CD4-positive, alpha-beta T cell treated with Interleukin-12 subunit alpha and Interleukin-12 subunit beta, for 1 hour (primary cell): Measurements from ENCODE around the gene ALDH1L1.
"Not testable (repeated sequence)": the region's sequence is repeated elsewhere in the genome, so short reads cannot be mapped to it uniquely, and the experiment has no call there.

Experiments used
- DNase-seq: peaks from one replicate; pipeline ENCODE4 v3.0.0-alpha.2; 2020

Gene ALDH1L1

DNA sequence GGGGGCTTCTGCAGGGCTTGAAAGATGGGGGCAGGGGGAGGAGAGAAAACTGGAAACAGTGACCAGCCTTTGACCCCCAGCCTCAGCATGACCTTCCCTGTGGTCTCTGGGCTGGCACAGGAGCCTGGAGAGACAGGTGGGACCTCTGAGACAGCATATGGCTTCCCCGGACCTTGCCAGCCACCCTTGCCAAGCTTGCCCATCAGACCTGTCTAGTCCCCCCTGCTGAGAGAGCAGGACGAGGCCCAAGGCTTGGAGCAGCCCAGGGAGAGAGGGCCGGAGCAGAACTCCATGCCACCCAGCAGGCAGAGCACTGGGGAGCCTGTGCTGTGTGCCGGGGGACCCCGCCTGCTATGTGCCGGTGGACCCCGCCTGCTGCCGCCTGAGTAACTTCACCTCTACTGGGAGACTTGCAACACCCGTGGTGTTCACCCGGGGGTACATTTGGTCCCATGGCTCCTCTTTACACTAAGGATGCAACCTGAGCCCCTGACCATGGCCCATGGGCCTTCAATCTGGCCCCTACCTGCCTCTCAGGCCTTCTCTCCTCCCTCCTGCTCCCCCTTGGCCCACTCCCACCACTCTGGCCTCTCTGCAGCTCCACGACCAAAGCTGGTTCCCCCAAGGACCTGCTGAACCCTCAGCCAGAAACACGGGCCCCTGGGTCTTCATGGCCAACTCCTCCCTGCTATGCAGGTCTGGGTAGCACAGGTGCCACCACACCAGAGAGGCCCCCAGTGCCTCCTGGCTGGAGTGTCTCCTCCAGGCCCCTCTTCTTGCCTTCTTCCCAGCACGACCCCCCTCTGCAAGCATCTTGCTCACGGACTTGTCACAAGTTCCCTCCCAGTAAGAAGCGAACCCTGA lies 75.4 kb downstream of the ALDH1L1 start:
- DNase-seq, result no peak

DNA sequence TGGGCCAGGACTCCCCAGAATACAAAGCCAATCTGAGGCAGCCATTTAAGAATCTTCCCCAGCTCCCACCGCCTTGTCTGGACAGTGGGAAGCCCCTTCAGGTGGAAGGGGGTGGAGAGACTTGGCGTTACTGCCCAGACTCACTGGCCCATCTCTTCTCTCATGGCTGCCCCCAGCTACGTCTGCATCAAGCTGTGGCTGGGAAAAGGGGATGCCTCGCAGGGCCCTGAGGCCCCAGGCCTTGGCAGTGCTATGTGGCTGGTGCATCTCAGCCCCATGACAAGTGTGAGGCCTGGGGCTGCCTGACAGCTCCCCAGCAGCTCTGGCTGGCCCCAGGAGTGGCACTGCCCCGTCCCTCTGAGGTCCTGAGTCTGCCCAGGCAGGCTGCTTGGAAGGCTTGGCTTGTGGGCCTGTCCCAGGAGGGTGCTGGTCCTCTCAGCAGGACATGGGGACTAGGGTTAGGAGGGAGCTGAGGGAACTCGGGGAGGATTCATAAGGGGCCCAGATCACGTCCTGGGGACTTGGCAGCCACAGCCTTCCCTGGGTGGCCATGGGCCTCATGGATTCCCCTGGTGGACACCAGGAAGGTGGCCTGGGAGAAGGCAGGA lies 76.3 kb downstream of the ALDH1L1 start:
- no peak for DNase-seq

DNA sequence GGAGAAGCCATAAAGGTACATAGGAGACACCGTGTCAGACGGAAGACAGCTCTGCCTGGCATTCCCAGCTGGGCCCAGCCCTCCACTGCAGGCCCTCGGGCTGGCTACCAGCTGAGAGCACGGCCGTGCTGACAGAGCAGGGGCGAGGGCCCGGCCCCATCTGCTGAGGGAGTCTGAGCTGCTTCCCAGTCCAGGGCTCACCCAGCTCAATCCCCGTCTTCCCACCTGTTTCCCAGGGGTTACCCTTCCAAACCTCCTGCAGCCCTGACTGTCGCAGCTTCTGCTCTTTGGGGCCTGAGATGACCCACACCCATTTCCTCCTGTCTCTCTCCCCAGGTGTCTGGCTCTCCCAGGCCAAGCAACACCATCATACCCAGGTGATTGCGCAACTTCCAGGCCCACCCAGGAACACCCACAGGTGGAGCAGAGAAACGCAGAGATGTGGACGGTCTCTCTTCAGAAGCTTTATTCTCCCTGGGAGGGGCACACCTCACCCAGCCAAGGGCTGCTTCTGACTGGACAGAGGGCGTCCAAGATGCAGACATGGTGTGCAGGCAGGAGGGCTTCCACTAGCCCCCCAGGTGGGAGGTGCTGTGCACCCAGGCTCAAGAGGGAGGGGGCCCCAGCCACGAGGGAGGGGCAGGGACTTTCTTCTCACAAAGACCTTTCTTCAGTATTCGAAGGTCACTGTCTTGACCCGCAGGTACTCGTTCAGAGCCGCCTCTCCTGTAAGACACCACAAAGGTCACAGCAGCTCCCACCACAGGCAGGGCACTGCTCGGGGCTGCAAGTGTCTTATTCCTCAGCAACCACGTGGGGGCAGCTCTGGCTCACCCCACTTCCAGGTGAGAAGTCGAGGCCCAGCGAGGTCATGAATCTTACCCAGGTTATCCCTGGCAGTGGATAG lies 77.0 kb downstream of the ALDH1L1 start:
- no peak for DNase-seq

DNA sequence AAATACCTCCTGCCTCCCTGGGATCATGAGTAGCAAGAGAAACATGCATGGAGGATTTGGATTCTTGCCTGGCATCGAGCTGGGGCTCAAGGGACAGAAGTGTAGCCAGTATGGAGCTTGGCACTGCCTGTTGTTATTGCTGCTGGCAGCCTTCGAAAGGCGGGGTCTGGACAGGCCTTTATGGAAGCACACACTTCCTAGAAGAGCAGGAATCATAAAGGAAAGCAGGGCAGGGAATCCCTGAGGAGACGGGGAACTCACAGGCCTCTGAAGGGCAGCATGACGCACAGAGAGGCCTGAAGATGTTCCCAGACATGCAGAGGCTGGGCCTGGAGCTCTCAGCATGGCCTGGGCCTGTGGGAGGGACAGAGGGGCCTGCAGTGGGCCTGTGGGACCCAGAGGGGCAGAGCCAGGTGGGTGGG lies 77.8 kb downstream of the ALDH1L1 start:
- DNase-seq, result no peak

DNA sequence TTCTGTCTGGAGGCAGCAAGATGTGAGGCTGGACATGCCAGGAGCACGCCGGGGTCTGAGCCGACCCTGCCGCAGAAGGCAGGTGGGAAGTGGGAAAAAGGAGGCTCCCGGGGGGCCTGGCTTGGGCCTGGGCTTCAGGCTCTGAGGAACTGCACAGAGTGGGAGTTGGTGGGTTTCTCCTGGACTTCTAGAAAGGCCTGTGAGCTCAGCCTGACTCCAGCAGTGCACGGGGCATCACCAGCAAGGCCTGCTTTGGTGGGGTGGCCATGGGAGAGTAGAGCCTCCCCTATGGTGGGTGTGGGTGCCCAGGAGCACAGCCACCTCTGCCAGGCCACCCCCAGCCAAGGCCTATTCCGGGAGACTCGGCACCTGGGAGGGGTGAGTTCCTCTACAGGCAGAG lies 78.4 kb downstream of the ALDH1L1 start:
- DNase-seq, result no peak

DNA sequence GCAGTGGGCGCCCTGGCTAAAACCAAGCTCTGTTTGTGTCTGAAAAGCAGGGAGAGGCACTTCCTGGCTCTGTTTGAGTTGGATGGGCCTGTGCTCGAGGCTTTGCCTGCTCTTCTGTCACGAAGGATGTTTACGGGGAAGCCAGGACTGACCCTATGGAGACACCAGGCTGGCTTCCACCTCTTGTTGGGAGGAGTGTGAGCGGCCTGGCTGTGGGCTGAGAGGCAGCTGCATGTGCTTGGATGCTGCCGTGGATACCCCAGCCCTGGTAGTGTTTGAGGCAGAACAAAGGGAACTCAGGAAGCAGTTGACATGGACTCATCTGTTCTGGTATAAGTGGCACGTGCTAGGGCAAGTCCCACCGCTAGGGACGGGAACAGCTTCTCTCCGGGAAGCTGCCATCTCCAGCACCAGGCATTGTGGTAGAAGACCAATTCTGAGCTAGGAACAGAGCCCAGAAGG lies 78.8 kb downstream of the ALDH1L1 start:
- DNase-seq, result no peak

DNA sequence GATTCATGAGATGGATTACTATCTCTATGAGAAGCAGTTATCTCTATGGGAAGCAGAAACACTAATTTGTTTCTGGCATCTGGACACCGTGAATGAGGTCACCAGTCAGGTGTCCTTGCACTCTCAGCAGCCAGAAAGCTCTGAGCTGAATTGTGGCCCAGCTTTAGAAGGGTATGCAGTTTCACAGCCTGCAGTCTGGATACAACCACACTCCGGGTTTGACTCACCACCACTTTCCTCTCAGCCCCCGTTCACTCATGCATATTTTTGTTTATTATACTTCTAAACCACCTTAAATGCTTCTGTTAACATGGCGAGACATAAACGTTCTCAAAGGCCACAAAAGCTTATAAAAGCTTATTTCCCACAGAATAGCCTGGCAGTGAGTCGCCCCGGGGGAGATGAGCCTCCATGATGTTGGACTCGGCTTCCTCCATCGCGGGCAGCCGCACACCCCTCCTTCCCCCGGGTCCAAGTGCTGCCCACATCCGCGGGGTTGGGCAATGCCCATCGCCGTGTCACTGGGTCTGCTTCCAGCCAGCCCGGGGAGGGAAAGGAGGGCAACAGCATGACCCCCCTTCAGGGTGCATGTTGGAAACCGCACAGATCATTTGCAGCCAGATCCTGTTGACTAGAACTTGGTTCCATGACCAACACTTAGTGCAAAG lies 79.6 kb downstream of the ALDH1L1 start:
- no peak for DNase-seq

DNA sequence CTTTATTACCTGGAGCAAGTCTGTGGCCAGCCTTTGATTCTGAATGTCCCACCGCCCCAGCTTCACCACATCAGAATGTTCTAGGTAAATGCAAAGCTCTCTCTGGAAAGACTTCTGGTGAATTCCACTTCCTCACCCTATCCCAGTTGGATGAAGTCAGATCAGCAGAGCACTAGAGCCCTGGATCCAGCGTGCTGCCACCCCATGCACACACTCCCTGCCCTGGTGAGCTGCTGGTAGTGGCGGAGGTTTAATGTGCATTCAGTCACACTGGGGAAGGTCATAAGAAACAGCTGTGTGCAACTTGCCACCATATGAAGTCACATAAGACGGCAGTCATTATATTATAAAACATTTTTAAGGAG lies 80.1 kb downstream of the ALDH1L1 start:
- no peak for DNase-seq

DNA sequence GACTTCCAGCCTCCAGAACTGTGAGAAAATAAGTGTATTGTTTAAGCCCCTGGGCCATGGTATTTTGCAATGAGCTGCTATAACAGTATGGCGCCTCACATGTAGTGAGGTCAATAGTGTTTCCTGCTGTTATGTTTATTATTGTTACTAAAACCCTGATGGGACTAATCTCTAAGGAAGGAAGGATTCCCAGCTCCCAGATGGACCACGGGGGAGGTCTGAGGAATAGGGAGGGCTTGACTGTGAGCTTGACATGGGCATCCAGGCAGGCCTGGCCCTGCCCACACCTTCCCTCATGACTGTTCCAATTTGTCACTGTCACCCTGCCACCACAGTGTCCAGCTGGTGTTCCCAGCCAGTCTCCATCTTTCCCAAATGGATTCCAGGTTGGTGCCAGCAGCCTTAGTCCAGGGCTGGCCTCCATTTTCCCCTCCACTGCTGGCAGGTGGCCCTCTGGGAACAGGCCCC lies 82.0 kb downstream of the ALDH1L1 start:
- no peak for DNase-seq

DNA sequence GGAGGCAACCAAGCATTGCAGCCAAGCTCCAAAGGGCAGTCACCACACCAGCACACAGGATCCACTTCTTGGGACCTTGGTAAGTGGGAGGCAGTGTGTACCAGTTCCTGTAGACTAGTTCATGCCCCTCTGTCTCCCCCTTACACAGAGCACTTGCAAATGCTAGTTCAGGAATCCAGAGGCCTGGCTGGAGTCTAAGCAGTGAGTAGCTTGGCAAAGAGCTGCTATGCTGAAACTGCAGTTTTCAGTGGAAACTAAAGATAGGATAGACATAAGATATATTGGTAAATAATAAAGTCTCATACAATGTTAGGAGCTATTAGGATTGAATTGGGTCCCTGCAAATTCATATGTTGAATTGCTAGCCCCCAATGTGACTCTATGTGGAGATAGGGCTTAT lies 82.6 kb downstream of the ALDH1L1 start:
- DNase-seq, result no peak

DNA sequence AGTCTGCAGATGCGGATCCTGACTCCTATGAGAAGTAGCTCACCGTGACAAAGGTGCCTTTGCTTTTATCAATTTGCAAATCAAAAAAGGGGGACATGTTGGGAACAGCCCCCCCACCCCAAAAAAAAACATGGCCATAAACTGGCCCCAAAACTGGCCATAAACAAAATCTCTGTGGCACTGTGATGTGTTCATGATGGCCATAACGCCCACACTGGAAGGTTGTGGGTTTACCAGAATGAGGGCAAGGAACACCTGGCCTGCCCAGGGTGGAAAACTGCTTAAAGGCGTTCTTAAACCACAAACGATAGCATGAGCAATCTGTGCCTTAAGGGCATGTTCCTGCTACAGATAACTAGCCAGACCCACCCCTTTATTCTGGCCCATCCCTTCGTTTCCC lies 84.1 kb downstream of the ALDH1L1 start:
- DNase-seq, result not testable (repeated sequence)

DNA sequence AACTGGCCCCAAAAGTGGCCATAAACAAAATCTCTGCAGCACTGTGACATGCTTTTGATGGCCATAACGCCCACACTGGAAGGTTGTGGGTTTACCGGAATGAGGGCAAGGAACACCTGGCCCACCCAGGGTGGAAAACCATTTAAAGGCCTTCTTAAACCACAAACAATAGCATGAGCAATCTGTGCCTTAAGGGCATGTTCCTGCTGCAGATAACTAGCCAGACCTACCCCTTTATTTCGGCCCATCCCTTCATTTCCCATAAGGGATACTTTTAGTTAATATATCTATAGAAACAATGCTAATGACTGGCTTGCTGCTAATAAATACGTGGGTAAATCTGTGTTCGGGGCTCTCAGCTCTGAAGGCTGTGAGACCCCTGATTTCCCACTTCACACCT lies 88.3 kb downstream of the ALDH1L1 start:
- DNase-seq, result not testable (repeated sequence)

DNA sequence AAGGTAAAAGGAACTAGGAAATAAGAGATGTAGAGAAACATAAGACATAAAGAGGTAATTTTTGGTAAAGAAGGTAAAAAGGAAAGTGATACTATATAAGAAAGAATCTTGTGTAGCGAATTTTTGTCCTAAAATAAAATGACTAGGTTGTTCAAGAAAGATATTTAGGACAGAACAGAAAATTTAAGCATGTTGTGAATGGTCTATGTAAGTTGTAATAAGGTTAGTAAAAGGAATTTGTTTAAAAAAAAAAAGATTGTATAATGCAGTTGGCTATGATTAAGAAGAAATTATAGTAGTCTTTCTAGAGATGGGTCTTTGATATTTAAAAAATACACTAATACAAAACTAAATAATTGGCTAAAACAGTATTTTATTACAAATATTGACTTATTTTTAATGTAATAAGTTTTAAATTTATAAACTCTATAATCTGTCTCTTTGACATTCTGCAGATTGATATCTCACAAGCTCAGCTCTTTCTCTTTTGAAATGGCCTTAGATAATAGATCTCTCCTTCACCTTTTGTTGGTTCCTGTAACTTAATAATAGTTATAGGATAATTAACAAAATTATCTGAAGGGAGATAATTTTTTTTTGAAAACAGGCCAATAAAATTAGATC lies 92.7 kb downstream of the ALDH1L1 start:
- DNase-seq, result no peak

DNA sequence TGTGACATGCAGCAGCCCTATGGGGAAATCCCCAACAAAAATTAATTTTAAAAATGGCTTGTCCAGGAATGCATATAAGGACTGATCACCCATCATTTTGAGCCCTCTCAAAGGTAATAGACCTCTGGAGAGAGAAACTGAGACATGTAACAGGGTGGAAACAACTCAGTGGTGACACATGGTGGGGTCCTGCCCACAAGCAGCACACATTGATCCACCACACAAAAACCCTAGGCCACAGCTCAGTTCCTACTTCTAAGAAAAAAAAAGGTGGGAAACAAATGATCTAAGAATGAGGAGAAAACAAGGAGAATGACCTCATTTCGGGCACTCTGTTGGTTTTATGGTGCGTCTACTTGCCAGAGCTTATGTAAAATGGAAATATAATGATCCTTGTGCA lies 94.5 kb downstream of the ALDH1L1 start:
- no peak for DNase-seq

DNA sequence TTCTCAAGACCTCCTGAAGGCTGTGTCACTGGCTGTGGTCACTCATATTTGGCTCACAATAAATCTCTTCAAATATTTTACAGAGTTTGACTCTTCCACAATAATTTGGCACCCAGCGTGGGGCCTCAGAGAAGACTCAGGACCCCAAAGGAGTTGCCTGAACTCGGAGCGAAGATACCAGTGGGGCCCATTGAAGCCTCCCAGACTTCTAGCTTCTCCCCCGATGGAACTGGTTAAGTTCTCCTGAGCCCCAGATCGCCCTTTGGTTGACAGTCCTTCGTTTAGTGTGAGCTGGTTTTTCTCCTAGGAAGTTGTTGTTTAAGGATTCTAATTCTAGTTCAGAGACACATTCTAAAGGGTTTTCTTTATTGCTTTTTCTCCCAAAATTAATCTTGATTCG lies 95.1 kb downstream of the ALDH1L1 start:
- DNase-seq, result no peak

DNA sequence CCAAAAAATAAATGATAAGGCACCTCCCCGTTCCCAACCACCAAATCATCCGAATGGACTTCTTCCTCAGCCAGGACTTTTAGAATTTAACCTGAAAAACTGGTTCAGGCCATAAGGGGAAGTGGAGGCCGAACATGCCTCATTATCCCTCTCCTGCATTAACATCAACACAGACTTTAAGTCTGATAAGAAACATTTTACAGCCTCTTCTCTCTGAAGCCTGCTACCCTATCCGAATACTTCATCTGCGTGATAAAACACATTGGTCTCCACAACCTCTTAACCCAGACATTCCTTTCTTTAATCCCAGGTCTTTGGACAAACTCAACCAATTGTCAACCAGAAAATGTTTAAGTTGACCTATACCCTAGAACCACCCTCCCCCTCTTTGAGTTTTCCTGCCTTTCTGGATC lies 95.6 kb downstream of the ALDH1L1 start:
- DNase-seq, result no peak

DNA sequence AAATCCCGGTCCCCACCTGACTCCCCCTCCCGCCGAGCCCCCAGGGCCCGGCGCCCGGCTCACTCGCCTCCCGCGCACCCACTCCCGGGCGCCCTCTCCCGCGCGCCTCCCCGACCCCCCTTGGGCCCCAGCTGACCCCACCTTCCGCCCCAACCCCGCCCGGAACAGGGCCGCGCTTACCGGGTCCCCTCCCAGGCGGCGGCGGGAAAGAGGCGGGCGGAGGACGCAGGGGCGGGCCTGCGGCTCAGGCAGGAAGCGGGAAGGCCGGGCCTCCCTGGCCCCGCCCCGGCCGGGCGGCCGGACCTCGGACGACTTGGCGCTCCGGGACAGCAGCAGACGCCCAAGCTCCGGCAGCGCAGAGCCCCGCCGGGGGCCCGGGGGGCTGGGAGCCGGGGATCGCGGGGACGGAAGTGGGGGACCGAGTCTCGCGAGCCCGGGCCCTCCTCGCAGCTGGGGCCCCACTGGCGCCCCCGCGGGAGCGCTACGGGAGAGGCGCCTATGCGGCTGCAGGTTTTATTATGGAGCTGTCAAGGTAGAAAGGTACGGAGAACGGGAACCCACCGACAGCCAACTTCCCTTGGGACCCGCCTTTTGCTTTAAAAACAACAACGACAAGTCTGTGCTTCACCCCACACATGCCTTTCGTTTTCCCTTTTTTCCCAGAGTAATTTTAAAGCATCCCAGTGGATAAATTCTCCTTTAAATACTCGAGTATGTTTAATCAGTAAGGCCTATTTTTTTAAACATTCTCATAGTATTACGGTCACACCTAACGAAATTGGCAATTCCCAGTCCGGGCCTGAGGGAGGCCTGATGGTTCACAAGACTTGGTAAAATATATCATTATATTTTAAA lies 96.2 kb downstream of the ALDH1L1 start, which contains the start of gene SLC41A3:
Gene SLC41A3, minus strand, starts transcription at position 212 of the 855 bp plus-strand sequence. CDS start 15,905 bp downstream, outside the sequence.
- DNase-seq, result peak; percentile 83

DNA sequence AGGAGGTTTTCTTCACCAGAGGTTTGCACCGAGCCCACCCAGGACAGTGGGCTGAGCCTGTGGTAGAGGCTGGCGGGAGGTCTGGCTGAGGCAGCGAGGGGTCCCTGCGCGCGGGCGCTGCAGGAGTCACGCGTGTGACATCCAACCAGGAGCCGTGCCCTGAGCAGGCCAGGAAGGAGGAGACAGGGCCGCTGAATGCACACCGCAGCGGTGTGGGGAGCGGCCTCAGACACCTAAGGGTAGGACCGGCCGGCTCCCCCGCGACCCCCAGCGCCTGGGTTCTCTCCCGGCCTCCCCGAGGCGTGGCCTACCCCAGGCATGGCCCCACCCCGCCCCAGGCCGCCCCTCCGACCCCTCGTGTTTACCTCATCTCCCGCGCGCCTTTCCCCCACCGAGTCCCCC lies 96.9 kb downstream of the ALDH1L1 start:
- no peak for DNase-seq

DNA sequence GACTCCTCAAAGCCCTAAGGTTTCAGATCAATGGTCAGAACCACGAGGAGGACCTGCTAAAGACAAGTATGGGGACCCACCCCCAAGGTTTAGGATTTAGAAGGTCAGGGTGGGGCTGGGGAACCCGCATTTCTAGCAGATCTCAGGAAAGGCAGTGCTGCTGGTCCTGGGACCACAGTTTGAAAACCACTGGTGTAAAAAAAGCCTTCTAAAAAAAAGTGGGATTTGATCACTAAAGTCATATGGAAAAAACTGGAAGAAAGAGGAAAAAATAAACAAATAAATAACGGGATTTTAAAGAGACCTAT lies 97.3 kb downstream of the ALDH1L1 start:
- no peak for DNase-seq

DNA sequence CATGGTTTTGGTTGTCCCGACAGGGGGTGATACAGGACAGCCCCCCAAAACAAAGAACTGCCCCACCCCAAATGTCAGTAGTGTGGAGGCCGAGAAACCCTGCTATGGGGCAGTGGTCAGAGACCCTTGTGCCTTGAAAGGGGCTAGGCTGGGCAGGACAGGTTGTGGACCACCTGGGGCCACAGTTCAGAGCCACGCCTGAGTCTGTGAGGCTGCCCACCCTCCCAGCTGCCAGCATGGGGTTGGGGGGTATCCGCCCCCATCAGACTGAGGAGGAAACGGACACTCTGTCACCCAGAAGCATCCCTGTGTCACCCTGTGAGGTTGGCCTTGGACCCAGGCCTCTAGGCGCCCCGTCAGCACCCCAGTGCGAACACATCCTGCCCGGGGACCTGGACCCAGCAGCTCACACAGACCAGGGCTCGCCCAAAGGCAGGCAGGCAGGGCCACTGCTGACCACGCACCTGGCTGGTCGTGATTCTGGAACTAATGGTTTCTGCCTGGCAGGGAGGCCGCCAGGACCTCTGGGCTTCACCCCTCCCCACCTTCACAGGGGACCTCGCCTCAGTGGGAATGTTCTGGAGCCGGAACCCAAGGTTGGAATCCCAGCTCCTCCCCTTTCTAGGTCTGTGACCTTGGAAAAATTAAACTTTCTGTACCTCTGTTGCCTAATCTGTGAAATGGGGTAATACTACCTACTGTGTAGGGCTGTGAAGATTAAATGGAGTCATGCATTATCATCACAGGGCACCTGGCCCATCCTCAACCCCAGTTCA lies 97.8 kb downstream of the ALDH1L1 start:
- DNase-seq, result no peak
